Islet of Langerhans (tissue), 1 donor: ENCODE measurements around the gene SCP2.
"Not testable (repeated sequence)": the region's sequence is repeated elsewhere in the genome, so short reads cannot be mapped to it uniquely, and the experiment has no call there.

Source experiments
- FAIRE-seq: peaks from one replicate; lab custom pipeline; 2011; peaks lifted over from hg19 to GRCh38; lab: Jason Lieb, UNC

Gene SCP2

DNA sequence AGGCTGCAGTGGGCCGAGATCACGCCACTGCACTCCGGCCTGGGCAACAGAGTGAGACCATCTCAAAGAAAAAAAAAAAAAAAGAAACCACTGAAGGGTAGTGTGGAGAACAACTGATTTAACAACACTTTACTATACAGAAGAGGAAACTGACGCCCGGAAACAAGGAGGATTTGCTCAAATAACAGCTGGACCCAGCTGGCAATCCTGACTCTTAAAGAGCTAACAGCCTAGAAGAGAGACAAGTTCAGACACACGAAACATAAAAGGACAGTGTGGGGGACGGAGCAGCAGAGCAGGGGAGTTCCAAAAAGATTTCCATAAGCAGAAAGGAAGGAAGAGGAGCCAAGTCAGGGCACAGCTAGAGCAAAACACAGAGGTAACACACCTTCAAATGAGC is 9.9 kb upstream of the SCP2 start:
- FAIRE-seq: no peak

DNA sequence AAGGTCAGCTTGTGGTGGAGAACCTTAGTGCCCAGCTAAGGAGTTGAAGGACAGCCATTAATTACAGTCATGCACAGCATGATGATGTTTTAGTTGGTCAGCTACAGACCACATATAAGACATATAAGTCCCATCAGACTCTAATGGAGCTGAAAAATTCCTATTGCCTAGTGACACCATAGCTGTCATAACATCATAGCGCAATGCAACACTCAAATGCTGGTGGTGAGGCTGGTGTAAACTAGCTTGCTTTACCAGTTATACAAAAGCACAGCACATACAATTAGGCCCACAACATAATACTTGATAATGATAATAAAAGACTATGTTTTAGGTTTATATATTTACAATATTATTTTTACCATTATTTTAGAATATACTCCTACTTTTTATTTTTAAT is 9.5 kb upstream of the SCP2 start:
- FAIRE-seq: no peak

DNA sequence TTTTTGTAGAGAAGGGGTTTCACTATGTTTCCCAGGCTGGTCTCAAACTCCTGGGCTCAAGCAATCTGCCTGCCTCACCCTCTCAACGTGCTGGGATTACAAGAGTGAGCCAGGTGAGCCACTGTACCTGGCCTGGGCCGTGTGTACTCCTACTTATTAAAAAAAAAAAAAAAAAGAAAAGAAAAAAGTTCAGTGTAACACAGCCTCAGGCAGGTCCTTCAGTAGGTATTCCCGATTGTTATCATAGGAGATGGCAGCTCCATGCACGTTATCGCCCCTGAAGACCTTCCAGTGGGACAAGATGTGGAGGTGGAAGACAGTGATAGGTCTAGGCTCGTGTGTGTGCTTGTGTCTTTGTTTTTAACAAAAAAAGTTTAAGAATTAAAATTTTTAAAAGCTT is 8.9 kb upstream of the SCP2 start:
- FAIRE-seq: no peak

DNA sequence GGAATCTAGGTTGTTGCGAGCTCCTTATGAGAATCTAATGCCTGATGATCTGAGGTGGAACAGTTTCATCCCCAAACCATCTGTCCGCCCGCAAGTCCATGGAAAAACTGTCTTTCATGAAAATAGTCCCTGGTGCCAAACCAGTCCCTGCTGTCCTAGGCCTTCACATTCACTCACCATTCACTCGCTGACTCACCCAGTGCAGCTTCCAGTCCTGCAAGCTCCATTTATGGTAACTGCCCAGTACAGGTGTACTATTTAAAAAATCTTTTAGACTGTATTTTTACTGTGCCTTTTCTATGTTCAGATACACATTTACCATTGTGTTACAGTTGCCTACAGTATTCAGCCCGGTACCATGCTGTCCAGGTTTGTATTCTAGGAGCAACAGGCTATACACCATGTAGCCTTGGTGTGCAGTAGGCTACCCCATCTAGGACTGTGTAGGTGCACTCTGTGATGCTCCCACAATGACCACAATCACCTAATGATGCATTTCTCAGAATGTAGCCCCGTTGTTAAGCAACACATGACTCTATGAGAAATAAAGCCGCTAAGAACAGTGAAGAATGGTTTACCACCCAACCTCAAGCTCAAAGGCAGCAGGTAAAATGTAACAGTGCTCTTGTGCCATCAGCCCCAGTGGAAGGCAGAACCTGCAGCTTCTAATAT is 7.9 kb upstream of the SCP2 start:
- no peak for FAIRE-seq

DNA sequence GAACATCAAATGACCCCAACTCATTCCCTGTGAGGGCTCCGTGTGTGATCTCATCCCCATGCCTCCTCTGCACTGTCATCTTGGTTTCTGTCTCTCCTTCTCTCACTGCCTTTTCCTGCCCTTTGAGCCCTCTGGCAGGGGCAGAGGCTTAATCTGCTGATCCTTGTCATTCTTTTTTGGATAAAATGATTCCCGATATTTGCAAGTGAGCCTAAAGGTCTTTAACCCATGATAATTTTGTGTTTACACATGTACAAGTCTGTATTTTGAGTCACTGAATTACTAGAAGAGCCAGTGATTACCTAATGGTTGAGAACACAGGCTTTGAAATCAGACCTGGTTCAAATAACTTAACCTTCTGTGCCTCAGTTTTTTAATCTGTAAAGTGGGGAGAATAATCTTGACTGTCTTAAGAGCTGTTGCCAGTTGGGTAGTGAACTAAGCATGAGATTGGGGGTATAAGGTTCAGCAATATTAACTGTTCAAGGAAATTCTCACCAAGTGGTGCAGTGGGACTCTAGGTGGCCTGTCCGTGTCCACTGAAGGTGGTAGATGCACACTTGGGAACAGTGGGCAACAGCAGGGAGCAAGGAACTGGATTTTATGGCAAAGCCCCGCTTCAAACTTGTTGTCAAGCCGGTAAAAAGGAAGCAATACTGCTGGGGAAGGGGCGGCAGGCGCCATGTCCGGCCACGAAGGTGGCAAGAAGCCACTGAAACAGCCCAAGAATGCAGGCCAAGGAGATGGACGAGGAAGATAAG is 7.2 kb upstream of the SCP2 start:
- FAIRE-seq: no peak

DNA sequence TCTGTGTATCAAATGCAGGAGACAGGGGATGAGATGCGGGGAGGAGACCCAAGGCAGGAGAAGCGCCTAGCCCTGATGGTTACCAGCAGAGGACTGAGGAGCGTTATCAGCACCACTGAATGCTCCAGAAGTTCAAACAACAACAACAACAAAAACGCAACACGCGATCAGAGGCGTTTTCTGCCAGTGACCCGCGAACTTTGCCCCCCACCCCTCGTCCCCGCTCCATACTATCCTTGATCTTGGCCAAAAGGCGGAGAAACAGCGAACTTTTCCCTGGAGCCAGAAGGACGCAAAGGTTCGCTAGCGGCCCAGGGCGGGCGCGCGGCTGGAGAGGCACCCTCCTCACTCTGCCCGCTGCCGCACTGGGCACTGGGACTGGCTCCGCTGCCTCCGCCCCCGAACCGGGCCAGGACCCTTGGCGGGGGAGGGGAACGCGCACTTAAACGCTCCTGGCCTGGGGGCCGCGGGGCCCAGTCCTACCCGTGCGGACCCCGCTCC is 6.2 kb upstream of the SCP2 start:
- no peak for FAIRE-seq

DNA sequence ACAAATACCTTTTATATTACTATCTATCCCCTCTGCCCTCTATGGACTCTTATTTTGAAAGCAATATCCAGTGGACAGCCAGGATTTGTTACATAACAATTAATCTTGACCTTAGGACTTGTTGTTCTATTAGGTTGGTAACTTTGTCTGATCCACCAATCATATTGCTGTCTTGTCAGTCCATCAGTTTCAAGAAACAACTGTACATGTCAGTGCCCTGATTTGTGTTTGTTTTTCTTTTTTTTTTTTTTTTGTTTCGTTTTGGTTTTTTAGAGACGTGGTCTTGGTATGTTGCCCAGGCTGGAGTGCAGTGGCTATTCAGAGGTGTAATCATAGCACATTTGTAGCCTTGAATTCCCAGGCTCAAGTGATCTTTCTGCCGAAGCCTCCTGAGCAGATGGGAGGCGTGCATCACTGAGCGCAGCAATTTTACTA is 1.5 kb upstream of the SCP2 start:
- FAIRE-seq: peak; percentile 5

DNA sequence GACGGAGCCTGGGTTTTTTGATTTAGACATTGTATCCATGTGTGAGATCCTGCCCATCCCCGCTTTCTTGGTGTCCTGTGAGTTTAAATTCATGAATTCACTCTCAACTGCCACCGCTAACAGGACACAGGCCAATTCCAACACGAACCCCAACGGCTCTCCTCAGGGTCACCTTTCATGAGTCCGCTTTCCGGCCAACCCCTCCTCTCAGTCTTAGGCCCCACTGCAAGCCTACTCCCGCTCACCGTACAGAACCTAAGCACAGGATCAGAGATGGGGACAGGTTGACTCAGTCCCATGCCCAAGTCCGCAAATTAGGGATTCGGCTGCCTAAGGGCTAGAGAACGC is 238 bp upstream of the SCP2 start:
- FAIRE-seq: no peak

DNA sequence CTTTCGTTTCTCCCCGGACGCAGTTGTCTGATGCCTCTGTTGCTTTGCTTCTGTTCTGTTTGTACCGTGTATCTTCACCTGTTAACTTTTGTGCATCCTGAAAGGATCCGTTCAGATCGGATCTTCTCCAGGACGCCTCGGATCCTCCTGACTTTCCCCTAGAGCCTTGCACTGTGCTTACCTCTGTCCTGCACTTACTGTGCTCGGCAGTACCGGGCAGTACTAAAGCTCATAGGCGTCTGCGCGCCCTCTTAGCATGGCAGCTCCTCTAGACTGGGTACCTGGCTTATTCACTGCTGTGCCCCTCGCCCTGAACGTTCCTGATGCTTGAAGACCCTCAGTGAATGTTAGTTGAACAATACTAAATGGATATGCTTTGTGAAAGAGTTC is 934 bp downstream of the SCP2 start:
- no peak for FAIRE-seq

DNA sequence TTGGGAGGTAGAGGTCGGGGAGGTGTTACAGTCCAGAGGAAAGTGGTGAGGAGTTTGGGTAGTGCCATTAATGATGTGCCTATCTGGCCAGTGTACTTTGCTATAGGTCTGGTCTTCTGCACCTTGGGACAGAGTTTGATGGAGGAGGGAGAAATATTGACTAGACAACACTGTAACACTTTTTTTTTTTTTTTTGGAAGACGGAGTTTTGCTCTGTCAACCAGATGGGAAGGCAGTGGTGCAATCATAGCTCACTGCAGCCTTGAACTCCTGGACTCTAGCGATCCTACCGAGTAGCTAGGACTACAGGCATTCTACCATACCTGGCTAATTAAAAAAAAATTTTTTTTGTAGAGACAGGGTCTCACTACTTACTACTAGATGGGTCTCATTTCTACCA is 1.9 kb downstream of the SCP2 start:
- no peak for FAIRE-seq

DNA sequence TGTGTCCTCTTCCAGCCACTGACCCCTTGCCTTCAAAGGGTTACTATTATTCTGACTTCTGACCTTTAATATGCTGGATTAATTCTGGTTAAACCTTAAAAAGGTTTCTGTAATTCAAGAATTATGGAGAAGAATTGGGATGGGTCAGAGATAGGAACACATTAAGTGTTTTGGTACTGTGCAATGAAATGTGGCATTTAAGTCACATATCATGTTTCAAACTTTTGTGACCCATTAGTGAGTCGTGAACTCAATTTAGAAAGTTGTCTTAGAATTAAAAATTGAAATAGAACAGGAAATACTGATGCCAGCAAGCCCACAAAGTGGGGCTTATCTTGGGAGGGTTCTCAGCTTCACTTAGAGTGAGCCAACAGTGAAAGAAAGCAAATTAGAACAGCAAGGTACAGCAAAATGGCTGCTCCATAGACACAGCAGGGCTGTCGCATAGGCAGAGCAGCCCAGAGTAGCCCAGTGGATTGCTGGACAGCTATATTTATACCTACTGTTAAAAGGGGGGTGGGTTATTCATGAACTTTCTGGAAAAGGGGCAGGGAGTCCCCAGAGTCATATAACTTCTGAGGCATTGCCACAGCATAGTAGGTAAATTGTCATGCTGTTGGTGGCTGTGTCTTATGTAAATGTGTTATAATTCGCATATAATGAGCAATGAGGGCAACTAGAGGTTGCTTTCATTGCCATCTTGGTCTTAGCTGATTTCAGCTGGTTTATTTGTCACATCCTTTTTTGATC is 10.5 kb downstream of the SCP2 start:
- FAIRE-seq: no peak

DNA sequence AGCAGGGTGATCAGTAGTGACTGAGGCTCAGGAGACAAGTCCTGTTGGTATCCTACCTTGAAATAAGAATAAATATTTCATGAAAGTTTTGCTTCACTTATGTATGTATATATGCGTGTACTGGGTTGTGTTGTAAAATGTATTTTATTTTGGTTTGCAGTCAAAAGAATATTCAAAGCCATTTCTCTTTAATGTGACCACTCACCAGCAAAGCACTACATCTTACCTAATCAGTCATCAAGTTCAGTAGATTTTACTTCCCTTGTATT is 11.0 kb downstream of the SCP2 start:
- no peak for FAIRE-seq

DNA sequence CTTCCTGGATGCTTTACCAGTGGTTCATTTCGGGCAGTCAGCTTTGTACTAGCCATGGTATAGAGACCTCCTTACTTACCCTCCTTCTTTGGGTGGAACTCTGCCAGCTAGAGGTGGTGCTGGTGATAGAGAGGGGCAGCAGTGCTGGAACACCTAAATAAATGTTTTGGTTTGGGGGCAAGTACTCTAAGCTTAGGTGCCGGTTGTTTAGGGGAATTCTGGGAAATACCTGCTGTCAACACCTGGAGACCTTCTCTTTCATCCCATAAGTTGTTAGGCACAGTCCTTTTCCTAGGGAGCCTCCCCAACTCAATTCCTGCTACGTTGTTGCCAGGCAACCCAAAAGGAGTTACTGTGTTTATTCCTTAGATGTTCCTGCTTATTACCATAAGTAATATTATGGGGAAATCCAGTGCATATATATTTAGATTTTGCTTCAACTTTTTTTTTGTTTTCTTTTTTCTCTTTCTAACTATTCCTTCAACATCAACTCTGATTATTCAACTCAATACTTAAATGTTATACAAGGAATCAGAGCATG is 16.9 kb downstream of the SCP2 start:
- FAIRE-seq: no peak

DNA sequence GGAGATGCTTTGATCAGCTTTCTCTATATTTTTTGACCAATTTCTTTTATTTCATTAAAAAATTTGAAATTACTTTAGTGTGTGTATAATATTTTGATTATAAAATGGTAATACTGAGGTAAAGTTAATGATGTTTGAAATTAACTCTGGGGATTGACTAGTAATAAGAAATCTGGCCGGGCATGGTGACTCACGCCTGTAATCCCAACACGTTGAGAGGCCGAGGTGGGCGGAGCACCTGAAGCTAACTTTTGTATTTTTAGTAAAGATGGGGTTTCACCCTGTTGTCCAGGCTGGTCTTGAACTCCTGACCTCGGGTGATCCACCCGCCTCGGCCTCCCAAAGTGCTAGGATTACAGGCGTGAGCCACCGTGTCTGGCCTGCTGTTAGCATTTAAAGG is 17.5 kb downstream of the SCP2 start:
- no peak for FAIRE-seq

DNA sequence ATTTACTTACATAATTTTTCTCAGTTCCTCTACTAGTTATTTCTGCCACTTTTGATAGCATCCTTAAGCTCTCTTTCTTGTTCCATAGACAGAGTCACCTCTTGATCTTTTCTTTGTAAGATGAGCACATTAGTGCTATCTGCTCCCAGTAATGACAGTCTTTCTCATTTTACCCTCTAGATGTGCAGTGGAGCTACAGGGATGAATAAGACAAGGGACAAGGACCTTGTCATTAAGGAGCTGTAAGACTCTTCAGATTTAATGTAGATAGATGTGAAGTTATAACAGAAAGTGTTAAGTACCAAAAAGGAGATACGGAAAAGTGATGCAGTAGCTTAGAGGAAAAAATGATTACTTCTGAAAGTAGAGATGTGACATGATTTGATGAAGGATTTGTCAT is 20.4 kb downstream of the SCP2 start:
- FAIRE-seq: no peak

DNA sequence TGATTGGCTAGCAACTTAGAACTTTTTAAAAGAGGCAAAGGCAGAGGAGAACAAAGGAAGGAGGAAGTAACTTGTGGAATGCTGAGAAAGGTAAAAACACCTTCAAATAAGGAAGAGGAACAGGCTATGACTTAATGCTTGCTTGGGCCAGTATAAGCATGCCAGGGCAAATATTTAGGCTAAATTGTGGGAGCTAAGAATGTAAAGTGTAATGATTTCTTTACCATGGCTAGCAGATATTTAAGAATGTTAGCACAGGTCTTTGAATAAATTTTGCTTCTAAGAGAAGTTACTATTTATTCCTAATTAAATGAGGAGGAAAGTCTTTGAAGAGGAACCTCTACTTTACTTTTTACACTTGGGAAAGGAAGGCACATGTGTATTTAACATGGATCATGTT is 22.5 kb downstream of the SCP2 start:
- not testable (repeated sequence) for FAIRE-seq

DNA sequence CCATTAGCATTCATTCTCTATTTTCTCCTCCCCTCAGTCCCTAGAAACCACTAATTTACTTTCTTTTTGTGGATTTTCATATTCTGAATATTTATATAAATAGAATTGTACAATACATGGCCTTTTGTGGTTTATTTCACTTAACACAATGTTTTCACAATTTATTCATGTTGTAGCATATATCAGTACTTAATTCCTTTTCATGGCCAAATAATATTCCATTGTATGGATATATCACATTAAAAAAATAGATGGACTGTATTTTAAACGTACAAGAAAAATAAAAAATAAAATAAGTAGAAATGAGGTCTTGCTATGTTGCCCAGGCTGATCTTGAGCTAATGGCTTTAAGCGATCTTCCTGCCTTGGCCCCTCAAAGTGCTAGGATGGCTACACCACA is 25.0 kb downstream of the SCP2 start:
- FAIRE-seq: no peak

DNA sequence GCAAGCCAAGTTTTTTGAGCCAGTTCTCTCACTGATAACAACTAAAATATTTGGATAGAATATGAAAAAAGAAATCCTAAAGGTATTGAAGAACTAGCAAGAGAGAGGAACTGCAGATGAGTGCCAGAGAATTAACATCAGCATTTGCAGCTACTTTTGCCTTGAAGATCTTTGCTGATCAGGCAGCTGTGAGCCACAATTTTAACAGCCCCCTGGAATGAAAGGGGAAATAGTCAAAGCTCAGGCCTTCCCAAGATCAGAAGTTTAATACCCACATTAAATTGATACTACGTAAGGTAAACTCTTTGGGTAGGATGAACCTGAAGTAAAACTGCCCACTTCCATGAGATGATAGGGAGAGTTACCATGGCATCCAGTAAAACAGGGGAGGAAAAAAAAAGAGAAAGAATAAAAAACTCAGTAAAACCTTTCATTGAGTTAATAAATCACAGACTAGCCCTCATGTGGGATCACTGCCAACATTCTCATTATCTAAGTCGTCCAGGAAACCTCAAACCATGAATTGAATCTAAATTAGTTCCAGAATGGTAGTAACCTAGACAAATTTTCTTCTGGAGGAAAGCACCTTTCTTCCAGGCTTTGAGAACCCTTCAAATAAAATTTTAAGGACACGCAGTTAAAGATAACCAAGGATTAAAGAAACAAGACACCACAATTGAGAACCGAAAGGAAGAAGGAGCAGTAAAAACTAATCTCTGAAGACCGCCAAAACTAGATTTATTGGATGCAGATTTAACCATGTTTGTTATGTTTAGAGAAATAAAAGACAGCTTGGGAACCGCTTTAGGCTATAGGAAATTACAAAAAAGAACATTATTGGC is 28.3 kb downstream of the SCP2 start:
- FAIRE-seq: peak; percentile 96

DNA sequence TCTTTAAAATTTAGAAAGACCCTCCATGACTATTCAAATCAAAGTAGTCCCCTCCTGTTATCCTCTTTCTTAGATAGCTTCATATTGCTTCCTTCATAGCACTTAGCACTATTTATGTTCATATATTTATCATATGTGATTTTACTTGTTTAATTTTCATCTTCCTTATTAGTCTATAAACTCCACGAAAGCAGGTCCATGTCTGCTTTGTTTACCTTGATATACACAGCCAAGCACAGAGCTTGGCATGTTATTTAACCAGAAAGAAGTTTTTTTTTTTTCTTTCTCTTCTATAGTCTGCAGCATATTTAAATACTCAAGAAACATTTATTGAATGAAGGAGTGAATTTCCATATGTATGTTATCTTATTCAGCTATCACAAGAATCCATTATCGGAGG is 36.0 kb downstream of the SCP2 start:
- no peak for FAIRE-seq

DNA sequence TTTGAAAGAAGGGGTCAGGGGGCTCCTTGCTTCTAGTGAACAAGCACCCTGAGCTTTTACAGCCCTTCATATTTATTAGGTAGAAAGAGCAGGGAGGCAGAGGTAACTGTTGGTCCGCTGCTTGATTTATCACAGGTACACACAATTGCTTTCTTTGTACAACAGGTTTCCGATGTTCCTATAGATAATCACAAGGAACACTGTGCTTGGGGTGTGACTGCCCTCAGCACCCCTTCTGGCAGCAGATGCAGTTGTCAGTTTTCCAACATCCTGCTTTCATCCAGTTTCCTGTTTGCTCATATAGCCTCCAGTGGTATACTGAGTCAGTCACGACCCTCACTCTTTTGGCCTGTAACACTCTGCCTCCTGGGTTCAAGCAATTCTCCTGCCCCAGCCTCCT is 40.6 kb downstream of the SCP2 start:
- no peak for FAIRE-seq

DNA sequence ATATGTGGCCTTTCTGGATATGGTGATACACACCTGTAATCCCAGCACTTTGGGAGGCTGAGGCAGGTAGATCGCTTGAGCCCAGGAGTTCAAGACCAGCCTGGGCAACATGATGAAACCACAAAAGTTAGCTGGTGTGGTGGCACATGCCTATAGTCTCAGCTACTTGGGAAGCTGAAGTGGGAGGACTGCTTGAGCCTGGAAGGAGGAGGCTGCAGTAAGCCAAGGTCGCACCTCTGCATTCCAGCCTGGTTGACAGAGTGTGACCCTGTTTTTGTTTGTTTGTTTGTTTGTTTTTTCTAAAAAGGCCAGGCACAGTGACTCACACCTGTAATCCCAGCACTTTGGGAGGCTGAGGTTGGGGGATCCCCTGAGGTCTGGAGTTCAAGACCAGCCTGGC is 42.2 kb downstream of the SCP2 start:
- FAIRE-seq: not testable (repeated sequence)

DNA sequence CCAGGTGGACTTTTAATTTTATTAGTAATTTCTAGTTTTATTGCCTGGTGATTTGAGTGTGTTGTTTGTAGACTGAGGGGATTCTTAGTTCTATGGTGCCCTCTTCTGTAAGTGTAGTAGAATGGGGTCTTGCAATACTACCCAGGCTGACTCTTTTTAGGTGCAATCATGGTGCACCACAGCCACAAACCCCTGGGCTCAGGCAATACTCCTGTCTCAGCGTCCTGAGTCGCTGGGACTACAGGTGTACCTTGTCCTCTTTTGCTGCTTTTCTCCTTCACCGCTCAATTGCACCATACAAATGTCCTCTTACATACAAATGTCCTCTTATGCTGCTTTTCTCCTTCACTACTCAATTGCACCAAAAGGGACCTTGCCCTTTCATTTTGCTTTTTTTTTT is 43.1 kb downstream of the SCP2 start:
- FAIRE-seq: no peak
